Measurements from ENCODE around the gene FRMPD4. TPM values are rescaled to one million over a fixed set of nuclear protein-coding genes. Genes with fewer than 3 reads are reported as not detected.

Gene FRMPD4
- total RNA-seq, 2 experiments from 2014 or later: not detected

- POLR2A ChIA-PET: no interaction called here
- intact Hi-C loops (cut with micrococcal nuclease): no loop called here
- Mint-ChIP-seq H3K9me3 (no peaks in the 10 kb centered on the region), H3K27ac (no peak overlapping the region), H3K27me3 (no peaks in the 10 kb centered on the region), H3K4me3 (no peak overlapping the region), H3K36me3 (ENCODE audit: low read depth) (no peaks in the 10 kb centered on the region), H3K4me1 (ENCODE audit: low read depth) (no peaks in the 10 kb centered on the region)
- CTCF ChIA-PET: no interaction called here
- no peak for ATAC-seq
- TF ChIP-seq CTCF (IDR thresholded peaks at IDR 0.05): no peak
- DNase-seq: no peak
These were observed 302.0 kb downstream of the FRMPD4 start for GRCh38 chrX:12440246-12440645.

- Mint-ChIP-seq H3K9me3 (no peaks in the 10 kb centered on the region), H3K4me1 (ENCODE audit: low read depth) (no peaks in the 10 kb centered on the region), H3K27ac (no peak overlapping the region), H3K4me3 (no peak overlapping the region), H3K27me3 (no peaks in the 10 kb centered on the region), H3K36me3 (ENCODE audit: low read depth) (no peaks in the 10 kb centered on the region)
- DNase-seq: no peak
- no peak for TF ChIP-seq CTCF (IDR thresholded peaks at IDR 0.05)
- intact Hi-C loops (cut with micrococcal nuclease): no loop called here
- CTCF ChIA-PET: no interaction called here
- POLR2A ChIA-PET: no interaction called here
- ATAC-seq: no peak
These were observed 303.3 kb downstream of the FRMPD4 start for GRCh38 chrX:12441381-12442128.

GRCh38 chrX:12443534-12444098 is 305.3 kb downstream of the FRMPD4 start:
- Mint-ChIP-seq H3K36me3 (ENCODE audit: low read depth) (no peaks in the 10 kb centered on the region), H3K4me1 (ENCODE audit: low read depth) (no peaks in the 10 kb centered on the region), H3K27me3 (no peaks in the 10 kb centered on the region), H3K27ac (no peak overlapping the region), H3K9me3 (no peaks in the 10 kb centered on the region), H3K4me3 (no peak overlapping the region)
- intact Hi-C loops (cut with micrococcal nuclease): no loop called here
- ChIA-PET POLR2A (no interaction called here), CTCF (no interaction called here)
- DNase-seq (no peak), ATAC-seq (no peak)
- no peak for TF ChIP-seq CTCF (IDR thresholded peaks at IDR 0.05)

GRCh38 chrX:12446342-12447075 is 308.2 kb downstream of the FRMPD4 start:
- no peaks in the 10 kb centered on the region for H3K36me3 Mint-ChIP-seq (ENCODE audit: low read depth)
- H3K27ac Mint-ChIP-seq: no peak overlapping the region
- ChIA-PET CTCF (no interaction called here), POLR2A (no interaction called here)
- H3K27me3 Mint-ChIP-seq: no peaks in the 10 kb centered on the region
- ATAC-seq (no peak), DNase-seq (no peak)
- H3K4me1 Mint-ChIP-seq (ENCODE audit: low read depth): no peaks in the 10 kb centered on the region
- intact Hi-C loops (cut with micrococcal nuclease): no loop called here
- no peak overlapping the region for H3K4me3 Mint-ChIP-seq
- TF ChIP-seq CTCF (IDR thresholded peaks at IDR 0.05): no peak
- no peaks in the 10 kb centered on the region for H3K9me3 Mint-ChIP-seq

GRCh38 chrX:12447448-12448064 is 309.3 kb downstream of the FRMPD4 start:
- DNase-seq (no peak), ATAC-seq (no peak)
- POLR2A ChIA-PET: no interaction called here
- CTCF ChIA-PET: no interaction called here
- no peak for TF ChIP-seq CTCF (IDR thresholded peaks at IDR 0.05)
- no peak overlapping the region for H3K27ac Mint-ChIP-seq
- H3K27me3 Mint-ChIP-seq: no peaks in the 10 kb centered on the region
- H3K9me3 Mint-ChIP-seq: no peaks in the 10 kb centered on the region
- H3K4me1 Mint-ChIP-seq (ENCODE audit: low read depth): no peaks in the 10 kb centered on the region
- no peak overlapping the region for H3K4me3 Mint-ChIP-seq
- intact Hi-C loops (cut with micrococcal nuclease): no loop called here
- no peaks in the 10 kb centered on the region for H3K36me3 Mint-ChIP-seq (ENCODE audit: low read depth)

All from activated CD8-positive, alpha-beta T cell treated with anti-CD3 and anti-CD28 coated beads for 36 hours (primary cell).